Measurements from ENCODE around the gene LINGO4.

DNA sequence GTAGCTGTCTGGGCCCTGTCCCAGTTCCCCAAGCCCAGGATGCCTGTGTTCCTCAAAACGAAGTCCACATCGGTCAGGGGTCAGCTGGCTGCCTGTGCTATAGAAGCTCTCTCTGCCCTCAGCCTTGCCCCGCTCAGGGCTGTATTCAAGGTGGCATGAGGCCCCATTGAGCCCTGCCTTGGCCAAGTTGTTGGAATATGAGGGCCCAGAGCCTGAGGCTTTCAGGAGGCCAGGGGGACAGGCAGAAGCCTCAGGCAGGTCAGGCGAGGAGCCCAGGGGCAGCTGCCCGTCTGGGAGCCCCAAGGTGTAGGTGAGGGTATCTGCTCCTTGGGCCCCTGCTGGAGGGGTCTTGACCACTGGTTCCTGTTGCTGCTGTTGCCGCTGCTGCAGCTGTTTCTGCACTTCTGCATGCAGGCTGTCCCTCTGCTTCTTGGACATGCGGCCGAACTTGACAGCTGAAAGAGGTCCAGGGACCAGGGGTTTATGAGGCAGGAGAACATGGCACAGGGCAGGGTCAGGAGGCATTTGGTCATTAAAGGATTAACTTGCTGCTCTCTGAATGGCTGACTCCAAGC is 9.8 kb upstream of the LINGO4 start:
- TF ChIP-seq TOX (CRISPR knock-in tag; IDR thresholded peaks at IDR 0.05; ENCODE audit: borderline replicate concordance) (no peak), CSDC2 (CRISPR knock-in tag; IDR thresholded peaks at IDR 0.05) (no peak), SNAI2 (CRISPR knock-in tag; IDR thresholded peaks at IDR 0.05) (no peak), GLIS3 (CRISPR knock-in tag; IDR thresholded peaks at IDR 0.05) (no peak), RARB (CRISPR knock-in tag; IDR thresholded peaks at IDR 0.05) (no peak)
- TF ChIP-seq, protein P1, sequence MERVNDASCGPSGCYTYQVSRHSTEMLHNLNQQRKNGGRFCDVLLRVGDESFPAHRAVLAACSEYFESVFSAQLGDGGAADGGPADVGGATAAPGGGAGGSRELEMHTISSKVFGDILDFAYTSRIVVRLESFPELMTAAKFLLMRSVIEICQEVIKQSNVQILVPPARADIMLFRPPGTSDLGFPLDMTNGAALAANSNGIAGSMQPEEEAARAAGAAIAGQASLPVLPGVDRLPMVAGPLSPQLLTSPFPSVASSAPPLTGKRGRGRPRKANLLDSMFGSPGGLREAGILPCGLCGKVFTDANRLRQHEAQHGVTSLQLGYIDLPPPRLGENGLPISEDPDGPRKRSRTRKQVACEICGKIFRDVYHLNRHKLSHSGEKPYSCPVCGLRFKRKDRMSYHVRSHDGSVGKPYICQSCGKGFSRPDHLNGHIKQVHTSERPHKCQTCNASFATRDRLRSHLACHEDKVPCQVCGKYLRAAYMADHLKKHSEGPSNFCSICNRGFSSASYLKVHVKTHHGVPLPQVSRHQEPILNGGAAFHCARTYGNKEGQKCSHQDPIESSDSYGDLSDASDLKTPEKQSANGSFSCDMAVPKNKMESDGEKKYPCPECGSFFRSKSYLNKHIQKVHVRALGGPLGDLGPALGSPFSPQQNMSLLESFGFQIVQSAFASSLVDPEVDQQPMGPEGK (CRISPR knock-in tag; IDR thresholded peaks at IDR 0.05; ENCODE audit: borderline replicate concordance), result no peak
- TF ChIP-seq, protein P2, sequence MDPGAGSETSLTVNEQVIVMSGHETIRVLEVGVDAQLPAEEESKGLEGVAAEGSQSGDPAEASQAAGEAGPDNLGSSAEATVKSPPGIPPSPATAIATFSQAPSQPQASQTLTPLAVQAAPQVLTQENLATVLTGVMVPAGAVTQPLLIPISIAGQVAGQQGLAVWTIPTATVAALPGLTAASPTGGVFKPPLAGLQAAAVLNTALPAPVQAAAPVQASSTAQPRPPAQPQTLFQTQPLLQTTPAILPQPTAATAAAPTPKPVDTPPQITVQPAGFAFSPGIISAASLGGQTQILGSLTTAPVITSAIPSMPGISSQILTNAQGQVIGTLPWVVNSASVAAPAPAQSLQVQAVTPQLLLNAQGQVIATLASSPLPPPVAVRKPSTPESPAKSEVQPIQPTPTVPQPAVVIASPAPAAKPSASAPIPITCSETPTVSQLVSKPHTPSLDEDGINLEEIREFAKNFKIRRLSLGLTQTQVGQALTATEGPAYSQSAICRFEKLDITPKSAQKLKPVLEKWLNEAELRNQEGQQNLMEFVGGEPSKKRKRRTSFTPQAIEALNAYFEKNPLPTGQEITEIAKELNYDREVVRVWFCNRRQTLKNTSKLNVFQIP (CRISPR knock-in tag; IDR thresholded peaks at IDR 0.05; ENCODE audit: borderline replicate concordance, low read depth), result no peak
- TF ChIP-seq, protein P3, sequence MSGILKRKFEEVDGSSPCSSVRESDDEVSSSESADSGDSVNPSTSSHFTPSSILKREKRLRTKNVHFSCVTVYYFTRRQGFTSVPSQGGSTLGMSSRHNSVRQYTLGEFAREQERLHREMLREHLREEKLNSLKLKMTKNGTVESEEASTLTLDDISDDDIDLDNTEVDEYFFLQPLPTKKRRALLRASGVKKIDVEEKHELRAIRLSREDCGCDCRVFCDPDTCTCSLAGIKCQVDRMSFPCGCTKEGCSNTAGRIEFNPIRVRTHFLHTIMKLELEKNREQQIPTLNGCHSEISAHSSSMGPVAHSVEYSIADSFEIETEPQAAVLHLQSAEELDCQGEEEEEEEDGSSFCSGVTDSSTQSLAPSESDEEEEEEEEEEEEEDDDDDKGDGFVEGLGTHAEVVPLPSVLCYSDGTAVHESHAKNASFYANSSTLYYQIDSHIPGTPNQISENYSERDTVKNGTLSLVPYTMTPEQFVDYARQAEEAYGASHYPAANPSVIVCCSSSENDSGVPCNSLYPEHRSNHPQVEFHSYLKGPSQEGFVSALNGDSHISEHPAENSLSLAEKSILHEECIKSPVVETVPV (CRISPR knock-in tag; IDR thresholded peaks at IDR 0.05), result no peak
